DMS53 (cell line): ENCODE data around the gene SWAP70.
"Not testable (repeated sequence)": the region's sequence is repeated elsewhere in the genome, so short reads cannot be mapped to it uniquely, and the experiment has no call there.

Experiments used
- DNase-seq: peaks from one replicate; lab custom pipeline; 2025; lab: John Stamatoyannopoulos, UW

SWAP70 gene

DNA sequence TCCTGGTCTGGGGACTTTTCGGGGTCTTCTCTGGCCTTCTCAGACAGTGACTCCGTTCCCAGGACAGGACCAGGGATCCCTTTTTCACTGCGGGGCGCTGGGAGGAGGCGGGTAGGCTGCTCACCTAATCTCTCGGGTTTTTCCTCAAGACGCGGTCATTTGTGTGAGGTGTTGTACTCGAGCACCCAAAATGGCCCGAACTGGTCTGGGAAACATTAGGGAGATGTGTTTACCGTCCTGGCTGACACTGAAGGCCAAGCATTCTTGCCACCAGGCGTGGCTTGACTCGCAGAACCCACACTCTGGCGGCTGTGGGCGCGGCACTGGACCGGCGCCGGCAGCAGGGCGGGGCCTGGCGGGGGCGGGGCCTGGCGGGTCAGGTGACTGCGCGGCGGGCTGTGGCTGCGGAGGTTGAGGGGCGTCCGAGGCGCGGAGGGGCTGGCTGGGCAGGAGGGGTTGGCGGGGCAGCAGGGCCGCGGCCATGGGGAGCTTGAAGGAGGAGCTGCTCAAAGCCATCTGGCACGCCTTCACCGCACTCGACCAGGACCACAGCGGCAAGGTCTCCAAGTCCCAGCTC, at the start of gene SWAP70:
SWAP70 (plus strand) TSS at position 379 of the 577 bp plus-strand sequence; CDS start at position 482, 103 bp downstream.
- peak; percentile 87 for DNase-seq

GRCh38 chr11:9615031-9615451, 48.8 kb upstream of the SWAP70 start:
- DNase-seq: no peak

- DNase-seq: no peak
Observed at GRCh38 chr11:9616042-9616675, 47.7 kb upstream of the SWAP70 start.

DNA sequence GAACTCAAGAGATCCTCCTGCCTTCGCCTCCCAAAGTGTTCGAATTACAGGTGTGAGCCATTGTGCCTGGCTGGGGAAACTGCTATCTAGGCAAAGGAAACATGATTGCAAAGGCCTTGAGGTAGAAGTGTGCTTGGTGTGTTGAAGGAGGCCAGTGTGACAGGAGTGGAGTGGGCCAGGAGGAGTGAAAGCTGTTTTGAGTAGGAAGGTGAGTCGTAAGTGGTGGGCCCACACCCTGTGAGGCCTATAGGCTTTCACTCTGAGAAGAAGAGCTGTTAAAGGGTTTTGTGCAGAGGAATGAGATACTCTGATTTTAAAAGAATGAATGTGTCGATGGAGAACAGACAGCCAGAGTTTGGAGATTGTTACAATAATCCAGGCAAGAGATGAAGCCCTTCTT, 47.0 kb upstream of the SWAP70 start:
- DNase-seq: no peak

DNA sequence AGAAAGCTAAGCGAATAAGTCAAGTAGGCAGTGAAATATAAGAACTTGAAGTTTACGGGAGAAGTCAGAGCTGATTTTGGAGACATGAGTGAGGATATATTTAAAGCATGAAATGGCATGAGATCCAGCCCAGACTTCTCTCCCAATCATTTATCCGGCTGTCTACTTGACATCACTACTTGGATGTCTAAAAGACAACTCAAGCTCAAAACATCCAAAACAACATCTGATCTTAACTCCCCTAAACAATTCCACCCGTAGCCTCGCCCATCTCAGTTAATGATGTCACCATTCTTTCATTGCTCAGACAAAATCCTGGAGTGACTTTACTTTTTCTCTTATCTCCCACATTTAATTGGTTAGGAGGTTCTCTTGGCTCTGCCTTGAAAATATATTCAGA, 45.9 kb upstream of the SWAP70 start:
- no peak for DNase-seq

- no peak for DNase-seq
Observed at GRCh38 chr11:9619004-9619403, 44.9 kb upstream of the SWAP70 start.

DNA sequence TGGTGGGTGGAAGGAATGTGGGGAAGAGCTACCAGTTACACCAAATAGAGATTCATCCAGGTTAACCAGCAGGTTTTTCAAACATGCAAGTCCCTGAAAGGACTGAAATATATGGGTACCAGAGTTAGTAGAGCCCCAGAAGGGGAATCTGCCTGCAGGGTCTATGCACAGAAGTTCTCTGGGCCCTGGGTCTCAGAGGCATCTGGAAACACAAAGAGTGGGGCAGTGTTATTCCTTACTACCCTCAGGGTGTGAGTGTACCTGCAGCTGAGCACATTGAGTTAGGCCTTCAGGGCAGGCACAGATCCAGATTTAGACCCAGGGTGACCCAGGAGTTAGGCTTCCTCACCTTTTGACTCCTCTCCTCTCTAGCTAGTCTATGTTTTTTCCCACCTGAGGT, 43.9 kb upstream of the SWAP70 start:
- DNase-seq: no peak

DNA sequence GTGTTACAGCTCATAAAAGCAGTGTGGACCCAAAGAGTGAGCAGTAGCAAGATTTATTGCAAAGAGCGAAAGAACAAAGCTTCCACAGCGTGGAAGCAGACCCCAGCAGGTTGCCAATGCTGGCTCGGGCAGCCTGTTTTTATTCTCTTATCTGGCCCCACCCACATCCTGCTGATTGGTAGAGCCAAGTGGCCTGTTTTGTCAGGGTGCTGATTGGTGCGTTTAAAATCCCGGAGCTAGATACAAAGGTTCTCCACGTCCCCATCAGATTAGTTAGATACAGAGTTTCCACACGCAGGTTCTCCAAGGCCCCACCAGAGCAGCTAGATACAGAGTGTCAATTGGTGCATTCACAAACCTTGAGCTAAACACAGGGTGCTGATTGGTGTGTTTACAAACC, 41.5 kb upstream of the SWAP70 start:
- not testable (repeated sequence) for DNase-seq

DNA sequence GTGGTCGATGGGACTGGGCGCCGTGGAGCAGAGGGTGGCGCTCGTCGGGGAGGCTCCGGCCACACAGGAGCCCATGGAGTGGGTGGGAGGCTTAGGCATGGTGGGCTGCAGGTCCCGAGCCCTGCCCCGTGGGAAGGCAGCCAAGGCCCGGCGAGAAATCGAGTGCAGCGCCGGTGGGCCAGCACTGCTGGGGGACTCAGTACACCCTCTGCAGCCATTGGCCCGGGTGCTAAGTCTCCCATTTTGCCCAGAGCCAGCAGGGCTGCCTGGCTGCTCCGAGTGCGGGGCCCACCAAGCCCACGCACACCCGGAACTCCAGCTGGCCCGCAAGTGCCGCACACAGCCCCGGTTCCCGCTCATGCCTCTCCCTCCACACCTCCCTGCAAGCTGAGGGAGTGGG, 40.8 kb upstream of the SWAP70 start:
- not testable (repeated sequence) for DNase-seq

DNA sequence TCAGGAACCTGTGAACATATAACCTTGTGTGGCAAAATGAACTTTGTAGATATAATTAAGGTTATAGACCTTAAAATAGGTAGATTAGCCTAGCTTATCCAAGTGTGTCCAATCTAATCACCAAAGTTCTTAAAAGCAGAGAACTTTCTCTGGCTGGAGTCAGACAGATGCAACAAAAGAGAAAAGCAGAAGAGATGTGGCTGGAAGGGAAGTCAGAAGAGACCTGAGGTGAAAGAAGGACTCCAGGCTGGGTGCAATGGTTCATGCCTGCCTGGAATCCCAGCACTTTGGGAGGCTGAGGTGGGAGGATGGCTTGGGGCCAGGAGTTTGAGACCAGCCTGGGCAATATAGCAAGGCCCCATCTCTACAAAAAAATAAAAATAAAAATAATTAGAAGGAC, 39.4 kb upstream of the SWAP70 start:
- no peak for DNase-seq

DNA sequence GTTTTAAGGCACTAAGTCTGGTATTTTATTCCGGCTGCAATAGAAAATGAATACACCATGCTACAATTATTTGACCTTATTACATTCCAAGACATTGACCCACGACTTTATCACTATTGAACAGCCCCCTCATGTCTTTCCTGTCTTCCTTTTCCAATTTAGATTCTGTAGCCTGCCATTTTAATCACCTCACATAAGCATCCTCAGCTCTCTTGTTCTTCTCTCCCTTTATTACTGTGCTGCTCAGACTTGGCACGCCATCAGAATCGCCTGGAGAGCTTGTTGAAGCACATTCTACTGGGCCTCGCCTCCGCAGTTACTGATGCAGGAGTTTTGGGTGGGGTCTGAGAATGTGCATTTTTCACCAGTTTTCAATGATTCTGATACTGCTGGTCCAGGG, 38.7 kb upstream of the SWAP70 start:
- no peak for DNase-seq

DNA sequence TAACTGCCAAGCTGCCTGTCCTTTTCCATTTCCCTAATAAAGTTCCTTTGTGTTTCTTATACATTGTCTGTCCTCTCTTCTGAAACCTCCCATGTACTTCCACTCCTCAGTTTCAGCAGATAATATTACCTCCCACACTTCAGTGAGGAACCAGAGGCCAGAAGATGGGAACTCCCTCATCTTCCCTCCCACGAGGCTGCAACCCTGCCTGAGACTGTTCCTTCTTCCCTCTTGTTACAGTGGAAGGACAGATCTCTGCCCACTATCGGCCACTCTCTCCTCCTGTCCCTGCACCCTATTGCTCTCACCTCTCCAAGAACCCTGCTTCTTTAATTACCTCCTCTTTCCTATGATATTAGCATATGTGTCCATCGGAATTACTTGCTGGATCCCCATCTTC, 38.1 kb upstream of the SWAP70 start:
- no peak for DNase-seq

DNA sequence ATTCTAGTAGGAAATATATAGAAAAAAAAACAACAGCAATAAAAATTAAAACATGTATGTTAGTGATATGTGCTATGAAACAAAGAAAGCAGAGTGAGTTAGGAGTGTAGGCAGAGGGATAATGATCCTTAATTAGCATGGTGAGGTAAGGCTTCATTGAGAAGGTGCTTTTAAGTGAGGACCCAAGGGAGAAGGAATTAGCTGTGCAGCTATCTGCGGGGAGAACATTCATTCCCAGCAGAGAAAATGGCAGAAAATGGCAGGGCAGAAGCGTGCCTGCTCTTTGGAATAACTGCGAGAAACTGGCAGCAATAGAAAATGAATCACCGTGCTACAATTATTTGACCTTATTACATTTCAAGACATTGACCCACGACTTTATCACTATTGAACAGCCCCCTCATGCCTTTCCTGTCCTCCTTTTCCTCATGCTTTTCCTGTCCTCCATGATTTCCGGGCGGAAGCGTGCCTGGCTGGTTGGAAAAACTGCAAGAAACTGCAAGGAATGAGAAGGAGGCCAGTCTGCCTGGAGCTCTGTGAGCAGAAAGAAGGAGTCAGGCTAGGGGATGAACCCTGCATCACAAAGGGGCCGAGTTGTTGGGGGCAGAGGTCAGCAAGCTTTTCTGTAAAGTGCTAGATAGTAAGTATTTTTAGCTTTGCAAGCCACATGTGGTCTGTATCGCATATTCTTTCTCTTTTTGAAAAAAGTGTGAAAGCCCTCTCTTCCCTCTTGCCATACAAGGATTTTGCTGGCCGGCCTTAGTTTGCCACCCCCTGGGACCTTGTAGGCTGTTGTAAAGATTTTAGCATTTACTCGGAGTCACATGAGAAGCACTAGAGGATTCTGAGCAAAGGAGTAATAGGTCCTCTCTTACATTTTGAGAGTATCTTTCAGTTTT, 37.1 kb upstream of the SWAP70 start:
- no peak for DNase-seq

DNA sequence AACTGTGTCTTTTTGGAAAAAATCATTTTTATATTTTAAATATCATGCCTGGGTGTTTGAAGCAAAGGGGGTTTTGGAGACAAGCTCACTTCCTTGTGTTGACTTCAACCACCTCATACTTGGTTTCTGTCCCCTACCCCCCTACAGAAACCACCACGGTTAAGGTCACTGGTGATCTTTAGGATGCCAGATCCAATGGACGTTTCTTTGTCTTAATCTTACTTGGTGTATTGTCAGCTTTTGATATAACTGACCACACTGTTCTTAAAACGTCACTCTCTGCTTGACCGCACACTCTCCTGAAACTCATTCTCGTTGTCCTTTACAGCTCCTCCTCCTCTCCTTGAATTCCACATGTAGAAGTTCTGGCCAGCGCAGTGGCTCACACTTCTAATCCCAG, 34.8 kb upstream of the SWAP70 start:
- DNase-seq: no peak

- no peak for DNase-seq
Observed at GRCh38 chr11:9633679-9634078, 30.2 kb upstream of the SWAP70 start.

- DNase-seq: no peak
Observed at GRCh38 chr11:9636691-9637090, 27.2 kb upstream of the SWAP70 start.

GRCh38 chr11:9639099-9639498, 24.8 kb upstream of the SWAP70 start:
- no peak for DNase-seq

GRCh38 chr11:9639985-9640384, 23.9 kb upstream of the SWAP70 start:
- DNase-seq: no peak

DNA sequence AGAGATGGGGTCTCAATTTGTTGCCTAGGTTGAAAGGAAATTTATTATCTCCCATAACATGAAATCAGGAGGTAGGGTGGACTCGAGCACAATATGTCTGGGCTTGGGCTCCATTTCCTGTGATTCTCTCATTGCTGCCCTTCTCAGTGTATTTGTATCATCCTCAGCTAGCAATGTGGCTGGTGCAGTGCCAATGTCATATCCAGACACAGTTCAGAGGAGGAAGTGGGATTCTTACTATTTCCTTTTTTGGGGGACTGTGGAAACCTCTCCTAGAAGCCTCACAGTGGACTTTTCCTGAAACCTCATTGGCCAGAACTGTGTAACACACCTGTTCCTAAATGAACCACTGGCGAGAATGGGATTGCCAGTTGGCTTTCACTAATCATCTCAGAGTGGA, 21.0 kb upstream of the SWAP70 start:
- DNase-seq: no peak

- DNase-seq: peak; percentile 75
Observed at GRCh38 chr11:9643751-9644150, 20.1 kb upstream of the SWAP70 start.

GRCh38 chr11:9645881-9646280, 18.0 kb upstream of the SWAP70 start:
- DNase-seq: no peak

GRCh38 chr11:9646324-9646723, 17.6 kb upstream of the SWAP70 start:
- no peak for DNase-seq

DNA sequence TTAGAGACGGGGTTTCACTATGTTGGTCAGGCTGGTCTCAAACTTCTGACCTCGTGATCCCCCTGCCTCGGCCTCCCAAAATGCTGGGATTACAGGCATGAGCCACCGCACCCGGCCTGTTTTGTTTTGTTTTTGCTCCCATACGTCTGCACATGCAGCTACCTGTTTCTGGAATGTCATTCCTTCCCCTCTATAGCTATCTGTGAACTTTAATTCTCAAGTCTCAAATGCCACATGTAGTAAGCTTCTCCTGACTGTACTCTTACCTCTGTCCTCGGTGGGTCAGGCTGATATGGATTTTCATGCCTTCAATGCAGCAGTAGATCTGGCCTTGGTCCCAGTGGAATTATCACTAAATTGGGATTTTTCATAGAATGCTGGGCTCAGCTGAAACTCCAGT, 12.4 kb upstream of the SWAP70 start:
- DNase-seq: no peak
